ENCODE data around the gene ST7. TPM values are rescaled to one million over a fixed set of nuclear protein-coding genes. Genes with fewer than 3 reads are reported as not detected.

ST7 gene
- total and polyA plus RNA-seq, 2 of the 8 experiments (the other 6 are each of a cell fraction or from before 2014, with no cell fraction given), result 16.3 to 18.0 TPM

- TF ChIP-seq CHD7 (IDR thresholded peaks at IDR 0.05; ENCODE audit: insufficient replicate concordance, low read length) (no peak), TAF1 (IDR thresholded peaks at IDR 0.05; ENCODE audit: low read depth, low read length) (no peak), YY1 (IDR thresholded peaks at IDR 0.05; ENCODE audit: low read depth, low read length) (no peak)
These were observed 108.5 kb downstream of the ST7 start (continued) for GRCh38 chr7:117061751-117062150.

All from H1 (cell line).